Thyroid gland (tissue), 4 donors: ENCODE data around the gene ANKRD33B.

Experiments used
- POLR2A ChIP-seq, 2 donors: fragments of 450-650 bp; IDR thresholded peaks; one replicate each; pipeline ENCODE4 v1.6.1; 2017; ENCODE audit warnings: antibody characterized with exemption in 2 of 2, mild to moderate bottlenecking in 2 of 2, moderate library complexity in 1 of 2
- TF ChIP-seq, protein P1 (sequence below), 6 experiments: fragments of 200-600 bp in 3 of 6; fragments of 450-650 bp in 3 of 6; sonication (generic) in 3 of 6; IDR thresholded peaks; one replicate each; pipeline ENCODE4 v1.5.1; 2016 to 2019; ENCODE audit warnings: antibody characterized with exemption in 6 of 6, mild to moderate bottlenecking in 2 of 6, inconsistent platforms in 1 of 6, moderate library complexity in 1 of 6

DNA sequence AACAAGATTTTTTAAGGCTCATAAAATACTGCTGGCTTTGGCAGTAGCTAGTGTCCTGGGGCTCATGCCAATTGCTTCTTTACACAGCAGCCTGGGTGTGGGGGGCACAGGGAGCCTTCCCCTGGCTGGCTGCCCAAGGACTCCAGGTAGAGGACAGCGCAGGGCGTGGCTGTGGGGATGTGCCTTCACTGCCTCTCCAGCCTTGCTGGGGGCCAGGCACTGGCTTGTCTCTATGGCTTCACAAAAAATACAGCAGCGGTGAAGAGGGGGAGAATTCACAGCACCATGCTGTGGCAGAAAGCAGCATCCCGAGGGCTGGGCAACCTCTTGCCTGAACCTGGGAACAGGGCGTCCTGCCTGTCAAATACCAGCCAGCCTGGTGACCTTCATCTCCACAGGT is 139.8 kb downstream of the ANKRD33B start:
- TF ChIP-seq, protein P1, sequence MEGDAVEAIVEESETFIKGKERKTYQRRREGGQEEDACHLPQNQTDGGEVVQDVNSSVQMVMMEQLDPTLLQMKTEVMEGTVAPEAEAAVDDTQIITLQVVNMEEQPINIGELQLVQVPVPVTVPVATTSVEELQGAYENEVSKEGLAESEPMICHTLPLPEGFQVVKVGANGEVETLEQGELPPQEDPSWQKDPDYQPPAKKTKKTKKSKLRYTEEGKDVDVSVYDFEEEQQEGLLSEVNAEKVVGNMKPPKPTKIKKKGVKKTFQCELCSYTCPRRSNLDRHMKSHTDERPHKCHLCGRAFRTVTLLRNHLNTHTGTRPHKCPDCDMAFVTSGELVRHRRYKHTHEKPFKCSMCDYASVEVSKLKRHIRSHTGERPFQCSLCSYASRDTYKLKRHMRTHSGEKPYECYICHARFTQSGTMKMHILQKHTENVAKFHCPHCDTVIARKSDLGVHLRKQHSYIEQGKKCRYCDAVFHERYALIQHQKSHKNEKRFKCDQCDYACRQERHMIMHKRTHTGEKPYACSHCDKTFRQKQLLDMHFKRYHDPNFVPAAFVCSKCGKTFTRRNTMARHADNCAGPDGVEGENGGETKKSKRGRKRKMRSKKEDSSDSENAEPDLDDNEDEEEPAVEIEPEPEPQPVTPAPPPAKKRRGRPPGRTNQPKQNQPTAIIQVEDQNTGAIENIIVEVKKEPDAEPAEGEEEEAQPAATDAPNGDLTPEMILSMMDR (IDR thresholded peaks at IDR 0.05), result no peak
- peak in 1 of 2 donors; percentile 40 for TF ChIP-seq POLR2A (IDR thresholded peaks at IDR 0.05)
